ENCODE measurements around the gene EFNA2. TPM values are rescaled to one million over a fixed set of nuclear protein-coding genes. Genes with fewer than 3 reads are reported as not detected.
"Not testable (repeated sequence)": the region's sequence is repeated elsewhere in the genome, so short reads cannot be mapped to it uniquely, and the experiment has no call there.

The EFNA2 gene
- 10 to 100 TPM in 1 of 12 donors, 1 to 10 TPM in 6, under 1 TPM in 4, not detected in 1; 0.33 to 12.8 (median 1.5) TPM for polyA plus RNA-seq (ENCODE audit: insufficient read length in 12 of 12)
- long read RNA-seq, donor 1, transcript EFNA2-201 (4 exons, 949 nt): major isoform, 17 of 17 reads
- long read RNA-seq, donor 1, partial matches to known transcripts: 0 of 17 reads
- long read RNA-seq, donor 1, other reads (novel, unspliced or antisense): 0 of 17 reads
- long read RNA-seq, donor 2, partial matches to known transcripts: 0 of 1 reads
- long read RNA-seq, donor 2, other reads (novel, unspliced or antisense): 0 of 1 reads
- long read RNA-seq, donor 3: 0 reads
- long read RNA-seq, donor 4: 0 reads
- long read RNA-seq, donor 5: 0 reads
- long read RNA-seq, donor 6: 0 reads
- long read RNA-seq, donor 7, partial matches to known transcripts: 0 of 1 reads
- long read RNA-seq, donor 7, other reads (novel, unspliced or antisense): 0 of 1 reads
- long read RNA-seq, donor 8: 0 reads
- long read RNA-seq, donor 9: 0 reads
- long read RNA-seq, donor 10, partial matches to known transcripts: 0 of 2 reads
- long read RNA-seq, donor 10, other reads (novel, unspliced or antisense): 0 of 2 reads
- long read RNA-seq, donor 11, partial matches to known transcripts: 0 of 2 reads
- long read RNA-seq, donor 11, other reads (novel, unspliced or antisense): 0 of 2 reads

DNA sequence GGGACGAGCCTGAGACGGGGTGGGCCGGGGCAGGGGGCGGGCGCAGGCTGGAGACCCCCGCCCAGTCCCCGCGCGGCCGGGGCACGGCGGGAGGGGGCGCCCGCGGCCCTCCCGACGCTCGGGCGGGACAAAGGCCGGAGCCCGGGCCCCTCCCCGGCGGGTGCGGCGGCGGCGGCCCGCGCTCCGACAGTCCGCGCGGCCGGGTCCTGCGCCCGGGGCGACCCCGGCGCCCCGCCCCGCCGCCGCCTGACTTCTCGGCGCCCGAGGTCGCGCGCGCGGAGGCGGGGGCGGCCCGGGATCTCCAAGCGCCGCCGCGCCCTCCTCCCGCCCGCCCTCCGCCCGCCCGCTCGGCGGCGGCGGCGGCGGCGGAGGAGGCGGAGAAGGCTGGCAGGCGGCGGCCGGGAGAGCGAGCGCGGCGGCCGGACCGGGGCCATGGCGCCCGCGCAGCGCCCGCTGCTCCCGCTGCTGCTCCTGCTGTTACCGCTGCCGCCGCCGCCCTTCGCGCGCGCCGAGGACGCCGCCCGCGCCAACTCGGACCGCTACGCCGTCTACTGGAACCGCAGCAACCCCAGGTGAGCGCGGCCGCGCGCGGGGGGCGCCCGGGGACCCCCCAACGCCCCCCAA, at the start of gene EFNA2:
EFNA2 (plus strand) TSS at position 137 of the 624 bp plus-strand sequence; CDS start at position 433, 296 bp downstream.
- DNase-seq: no peak

DNA sequence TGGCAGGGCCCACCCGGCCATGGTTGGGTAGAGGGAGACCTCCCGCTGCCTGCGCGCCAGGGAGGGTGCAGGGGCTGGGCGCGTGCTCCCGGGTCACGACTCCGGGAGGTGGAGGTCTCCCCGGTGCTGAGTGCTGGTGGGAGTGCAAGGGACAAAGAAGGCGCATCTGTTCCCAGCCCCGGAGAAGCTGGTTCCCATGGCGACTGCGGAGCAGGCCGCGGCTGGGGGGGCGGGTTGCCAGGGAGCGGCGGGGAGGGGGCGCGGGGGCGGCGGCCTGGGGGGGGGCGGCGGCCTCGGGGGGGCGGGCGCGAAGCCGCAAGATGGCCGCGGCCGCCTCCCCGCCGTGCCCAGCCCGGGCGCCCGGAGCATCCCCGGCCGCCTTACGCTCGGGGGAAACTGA, 49.1 kb upstream of the EFNA2 start:
- DNase-seq: no peak

DNA sequence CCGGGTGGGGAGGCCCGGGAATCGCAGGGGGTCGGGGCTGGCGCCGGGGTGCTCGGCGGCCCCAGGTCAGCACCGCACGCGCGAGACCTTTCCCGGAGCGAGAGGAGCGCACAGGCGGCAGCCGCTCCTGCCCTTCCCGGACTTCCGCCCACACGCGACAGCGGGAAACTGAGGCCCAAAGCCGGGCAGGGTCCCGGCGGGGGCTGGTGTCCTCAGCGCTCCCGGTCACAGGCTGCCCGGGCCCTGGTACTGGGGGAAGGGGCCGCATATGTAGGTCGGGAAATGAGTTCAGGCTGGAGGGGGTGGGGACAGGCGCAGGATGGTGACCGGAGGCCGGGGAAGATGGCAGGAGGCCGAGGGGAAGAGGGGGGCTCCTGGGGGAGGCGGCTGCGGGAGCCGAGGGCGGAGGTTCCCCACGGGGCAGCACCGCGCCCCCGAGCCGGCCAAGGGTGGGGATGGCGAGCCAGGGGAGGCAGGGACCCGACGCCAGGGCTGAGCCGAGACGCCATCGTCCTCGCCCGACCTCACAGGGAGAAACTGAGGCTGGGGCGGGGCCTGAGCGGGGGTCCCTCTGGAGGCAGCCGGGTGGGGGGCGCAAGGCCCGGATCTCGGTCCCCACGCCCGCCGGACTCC, 48.5 kb upstream of the EFNA2 start:
- DNase-seq: no peak

DNA sequence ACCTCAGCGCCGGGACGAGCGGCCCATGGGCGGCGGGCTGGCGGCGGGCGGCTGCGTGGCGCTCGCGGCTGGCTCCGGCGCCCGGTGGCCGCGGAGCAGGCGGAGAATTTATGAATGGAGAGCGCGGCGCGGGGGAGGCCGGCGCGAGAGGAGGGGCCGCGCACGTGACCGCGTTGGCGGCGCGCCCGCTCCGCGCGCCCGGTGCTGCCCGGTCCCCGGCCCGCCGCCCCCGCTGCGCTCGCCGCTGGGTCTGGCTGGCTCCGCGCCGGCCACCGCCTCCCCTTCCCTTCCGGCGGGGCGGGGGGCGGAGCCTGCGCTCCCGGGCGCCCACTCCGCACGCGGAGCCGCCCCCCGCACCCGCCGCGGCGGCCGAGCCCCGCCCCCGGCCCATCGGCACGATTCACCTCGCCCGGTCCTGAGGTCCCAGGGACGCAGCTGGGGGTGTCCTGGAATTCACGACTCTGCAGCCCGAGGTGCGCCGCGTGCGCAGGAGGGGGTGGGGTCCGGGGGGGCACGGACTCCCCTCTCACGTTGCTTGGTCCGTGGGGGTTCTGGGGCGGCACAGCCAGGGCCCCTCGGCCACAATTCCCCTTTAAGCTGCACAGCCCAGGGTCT, 47.8 kb upstream of the EFNA2 start, which contains the start of gene CBARP:
CBARP (minus strand) TSS at position 252 of the 615 bp plus-strand sequence. CDS start 1,905 bp downstream, outside the sequence.
- DNase-seq: no peak

DNA sequence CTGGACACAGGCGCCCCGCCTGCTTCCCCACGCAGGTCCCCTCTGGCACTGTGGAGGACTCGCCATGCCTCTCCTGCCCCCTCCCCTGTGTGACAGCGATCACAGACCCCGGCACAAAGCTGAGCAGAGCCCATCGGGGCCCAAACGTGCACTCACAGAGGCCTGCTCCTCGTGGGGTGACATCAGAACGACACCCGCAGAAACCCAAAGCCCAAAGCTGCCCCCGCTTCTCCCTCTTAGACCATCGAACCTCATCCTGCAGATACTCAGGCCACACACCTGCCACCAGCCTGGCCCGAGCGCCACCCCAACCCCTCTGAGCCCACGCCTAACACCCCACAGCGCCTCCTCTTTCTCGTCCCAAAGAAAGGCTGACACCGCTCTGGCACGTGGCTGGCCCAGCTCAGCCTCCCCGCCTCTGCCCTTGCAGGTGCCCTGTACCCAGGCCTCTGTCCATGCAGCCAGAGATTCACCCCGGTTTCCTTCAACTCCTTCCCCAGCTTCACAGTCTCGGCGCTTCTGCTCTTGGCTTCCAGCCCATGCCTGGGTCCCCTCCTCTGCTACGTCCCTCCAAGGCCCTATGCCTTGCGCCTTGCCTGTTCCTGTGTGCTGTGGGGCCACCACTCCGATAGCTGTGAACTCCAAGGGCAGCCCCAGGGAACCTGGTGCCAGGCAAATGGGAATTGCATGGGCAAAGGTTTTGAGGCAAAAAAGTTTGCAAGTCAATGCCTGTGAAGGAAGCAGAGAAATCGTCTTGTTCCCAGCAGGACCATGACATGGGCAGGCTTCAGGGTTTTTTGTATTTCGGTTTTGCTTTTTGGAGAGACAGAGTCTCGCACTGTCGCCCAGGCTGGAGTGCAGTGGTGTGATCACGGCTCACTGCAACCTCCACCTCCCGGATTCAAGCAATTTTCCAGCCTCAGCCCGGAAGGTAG, 47.0 kb upstream of the EFNA2 start:
- DNase-seq: no peak

DNA sequence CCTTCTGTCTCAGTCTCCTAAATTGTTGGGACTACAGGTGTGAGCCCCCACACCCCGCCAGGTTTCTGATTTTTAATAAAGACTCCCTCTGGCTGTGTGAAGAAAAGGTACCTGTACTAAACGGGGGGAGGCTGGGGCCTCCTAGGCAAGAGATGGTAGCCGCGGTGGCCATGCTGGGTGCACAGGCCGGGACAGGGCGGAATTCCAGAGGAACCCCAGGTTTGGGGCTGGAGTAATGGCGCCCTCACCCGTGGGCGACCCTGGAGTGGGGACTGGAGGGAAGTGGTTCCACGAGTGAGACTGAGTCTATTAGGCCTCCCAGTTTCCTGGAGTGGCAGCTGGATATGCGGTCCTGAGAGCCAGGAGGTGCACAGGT, 46.3 kb upstream of the EFNA2 start:
- DNase-seq: no peak

DNA sequence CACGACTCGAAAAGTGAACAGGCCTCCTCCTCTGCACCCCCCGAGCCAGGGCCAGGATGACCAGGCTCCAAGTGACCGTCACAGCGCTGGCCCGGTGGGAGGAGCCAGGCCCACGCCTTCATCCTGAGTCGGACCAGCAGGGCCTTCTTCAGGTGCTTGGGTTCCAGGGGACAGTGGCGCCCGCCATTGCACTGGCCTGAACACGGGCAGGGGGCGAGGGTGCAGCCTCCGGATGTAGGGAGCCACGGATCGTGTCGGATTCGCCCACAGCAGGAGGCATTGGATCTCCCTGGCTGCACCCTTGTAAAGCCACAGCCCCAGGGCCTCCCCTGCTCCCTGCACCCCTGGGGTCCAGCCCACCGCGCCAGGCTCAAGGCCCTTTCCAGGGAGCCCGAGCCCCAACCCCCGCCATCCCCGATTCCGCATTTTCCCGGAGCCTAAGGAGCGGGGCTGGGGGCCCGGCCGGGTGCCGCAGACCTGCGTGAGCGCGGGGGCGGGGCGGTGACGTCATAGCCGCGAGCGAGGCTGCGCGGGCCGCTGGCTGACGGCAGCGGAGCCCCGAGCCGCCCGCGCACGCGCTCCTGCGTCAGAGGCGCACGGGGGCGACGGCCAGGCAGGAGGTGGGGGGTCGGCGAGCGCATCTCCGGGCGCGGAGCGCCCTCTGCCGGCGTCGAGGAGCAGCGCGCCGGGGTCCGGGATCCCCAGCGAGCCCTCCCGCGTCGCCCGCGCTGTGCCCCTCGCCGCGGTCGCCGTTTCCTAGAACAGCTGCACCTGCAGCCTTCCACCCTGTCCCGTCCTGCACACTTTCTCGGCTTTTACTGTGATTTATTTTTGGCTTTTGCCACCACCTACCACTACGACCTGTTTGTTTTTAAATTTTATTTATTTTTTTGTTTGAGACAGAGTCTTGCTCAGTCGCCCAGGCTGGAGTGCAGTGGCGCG, 45.6 kb upstream of the EFNA2 start:
- DNase-seq: peak; percentile 89

DNA sequence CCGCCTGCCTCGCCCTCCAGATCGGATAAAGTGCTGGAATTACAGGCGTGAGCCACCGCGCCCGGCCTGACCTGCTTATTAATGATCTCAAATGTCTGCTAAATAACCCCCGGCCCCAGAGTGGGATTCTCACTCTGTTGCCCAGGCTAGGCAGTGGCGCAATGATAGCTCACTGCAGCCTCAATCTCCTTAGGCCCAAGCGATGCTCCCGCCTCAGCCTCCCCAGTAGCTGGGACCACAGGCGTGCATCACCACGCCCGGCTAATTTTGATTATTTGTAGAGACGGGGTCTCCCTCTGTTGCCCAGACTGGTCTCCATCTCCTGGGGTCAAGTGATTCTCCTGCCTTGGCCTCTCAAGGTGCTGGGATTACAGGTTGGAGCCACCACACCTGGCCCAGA, 44.7 kb upstream of the EFNA2 start:
- DNase-seq: no peak

DNA sequence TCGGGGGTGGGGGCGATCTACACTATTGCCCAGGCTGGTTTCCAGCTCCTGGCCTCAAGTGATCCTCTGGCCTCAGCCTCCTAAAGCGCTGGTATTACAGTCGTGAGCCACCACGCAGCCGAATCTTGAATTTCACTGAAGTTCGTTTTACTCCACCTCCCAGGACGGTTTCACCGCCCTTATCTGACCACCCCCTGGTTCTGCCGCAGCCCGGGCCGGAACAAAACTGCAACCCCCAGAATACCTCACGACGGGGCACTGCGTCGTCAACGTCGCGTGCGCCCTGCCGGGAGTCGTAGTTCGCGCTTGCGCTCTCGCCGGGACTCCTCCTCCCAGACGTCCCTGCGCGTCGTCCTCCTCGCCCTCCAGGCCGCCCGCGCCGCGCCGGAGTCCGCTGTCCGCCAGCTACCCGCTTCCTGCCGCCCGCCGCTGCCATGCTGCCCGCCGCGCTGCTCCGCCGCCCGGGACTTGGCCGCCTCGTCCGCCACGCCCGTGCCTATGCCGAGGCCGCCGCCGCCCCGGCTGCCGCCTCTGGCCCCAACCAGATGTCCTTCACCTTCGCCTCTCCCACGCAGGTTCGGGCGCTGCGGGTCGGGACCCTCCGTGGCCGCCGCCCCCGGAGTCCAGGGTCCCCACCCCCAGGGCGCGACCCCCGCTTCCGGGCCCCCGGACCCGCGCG, 44.1 kb upstream of the EFNA2 start, which contains the start of gene ATP5F1D:
ATP5F1D (plus strand) TSS at position 335 of the 679 bp plus-strand sequence; CDS start at position 435, 100 bp downstream.
- peak; percentile 95 for DNase-seq

DNA sequence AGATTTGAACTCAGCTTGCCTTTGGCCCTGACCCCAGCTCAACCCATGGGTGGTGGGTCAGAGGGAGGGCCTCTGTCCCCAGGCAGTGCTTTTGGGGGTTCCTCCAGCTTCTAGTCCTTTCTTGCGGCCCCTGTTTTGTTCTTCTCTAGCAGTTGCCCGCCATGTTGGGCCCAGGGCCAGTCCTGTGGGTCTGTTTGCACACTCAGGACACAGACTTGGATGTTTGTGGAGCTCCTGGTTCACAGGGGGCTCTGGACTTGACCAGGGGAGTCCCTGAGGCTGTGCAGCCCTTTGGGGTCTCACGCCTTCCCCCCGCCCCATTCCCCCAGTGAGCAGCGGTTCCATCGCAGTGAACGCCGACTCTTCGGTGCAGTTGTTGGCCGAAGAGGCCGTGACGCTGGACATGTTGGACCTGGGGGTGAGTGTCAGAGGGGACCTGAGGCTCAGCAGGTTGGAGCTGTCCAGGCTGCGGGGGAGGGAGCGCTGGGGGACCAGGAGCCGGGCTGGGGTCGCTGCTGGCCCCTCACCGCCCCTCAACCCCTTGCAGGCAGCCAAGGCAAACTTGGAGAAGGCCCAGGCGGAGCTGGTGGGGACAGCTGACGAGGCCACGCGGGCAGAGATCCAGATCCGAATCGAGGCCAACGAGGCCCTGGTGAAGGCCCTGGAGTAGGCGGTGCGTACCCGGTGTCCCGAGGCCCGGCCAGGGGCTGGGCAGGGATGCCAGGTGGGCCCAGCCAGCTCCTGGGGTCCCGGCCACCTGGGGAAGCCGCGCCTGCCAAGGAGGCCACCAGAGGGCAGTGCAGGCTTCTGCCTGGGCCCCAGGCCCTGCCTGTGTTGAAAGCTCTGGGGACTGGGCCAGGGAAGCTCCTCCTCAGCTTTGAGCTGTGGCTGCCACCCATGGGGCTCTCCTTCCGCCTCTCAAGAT, 41.6 kb upstream of the EFNA2 start:
- peak; percentile 81 for DNase-seq

DNA sequence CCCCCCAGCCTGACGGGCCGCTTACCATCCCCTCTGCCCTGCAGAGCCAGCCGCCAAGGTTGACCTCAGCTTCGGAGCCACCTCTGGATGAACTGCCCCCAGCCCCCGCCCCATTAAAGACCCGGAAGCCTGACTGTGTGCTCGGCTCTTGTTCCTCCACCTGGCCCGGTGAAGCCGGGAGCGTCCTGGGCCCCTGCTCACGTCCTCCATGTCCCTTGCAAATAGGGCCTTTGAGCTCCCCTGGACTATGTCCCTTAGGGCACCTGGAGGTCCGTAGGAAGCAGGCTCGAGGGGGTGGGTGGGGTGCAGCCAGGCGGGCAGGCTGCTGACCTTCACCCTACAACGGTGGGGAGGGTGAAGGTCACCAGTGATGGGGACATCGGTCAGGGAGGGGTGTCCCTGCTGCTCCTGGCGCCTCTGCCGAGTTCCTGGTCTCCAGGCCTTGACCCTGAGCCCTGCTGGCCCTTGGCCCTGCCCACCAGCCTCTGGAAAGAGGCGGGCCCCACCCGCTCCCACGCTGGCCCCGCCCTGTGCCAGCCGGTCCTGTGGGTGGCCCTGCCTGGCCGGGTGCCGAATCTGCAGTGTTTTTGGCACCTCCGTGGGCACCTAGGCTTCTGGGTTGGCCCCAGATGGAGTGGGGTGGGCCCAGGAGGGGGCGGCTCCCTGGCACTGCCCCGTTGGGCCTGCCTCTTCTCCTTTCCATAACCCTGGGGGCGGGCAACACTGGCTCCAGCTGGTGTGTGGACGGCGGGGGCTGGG, 40.8 kb upstream of the EFNA2 start:
- DNase-seq: no peak

DNA sequence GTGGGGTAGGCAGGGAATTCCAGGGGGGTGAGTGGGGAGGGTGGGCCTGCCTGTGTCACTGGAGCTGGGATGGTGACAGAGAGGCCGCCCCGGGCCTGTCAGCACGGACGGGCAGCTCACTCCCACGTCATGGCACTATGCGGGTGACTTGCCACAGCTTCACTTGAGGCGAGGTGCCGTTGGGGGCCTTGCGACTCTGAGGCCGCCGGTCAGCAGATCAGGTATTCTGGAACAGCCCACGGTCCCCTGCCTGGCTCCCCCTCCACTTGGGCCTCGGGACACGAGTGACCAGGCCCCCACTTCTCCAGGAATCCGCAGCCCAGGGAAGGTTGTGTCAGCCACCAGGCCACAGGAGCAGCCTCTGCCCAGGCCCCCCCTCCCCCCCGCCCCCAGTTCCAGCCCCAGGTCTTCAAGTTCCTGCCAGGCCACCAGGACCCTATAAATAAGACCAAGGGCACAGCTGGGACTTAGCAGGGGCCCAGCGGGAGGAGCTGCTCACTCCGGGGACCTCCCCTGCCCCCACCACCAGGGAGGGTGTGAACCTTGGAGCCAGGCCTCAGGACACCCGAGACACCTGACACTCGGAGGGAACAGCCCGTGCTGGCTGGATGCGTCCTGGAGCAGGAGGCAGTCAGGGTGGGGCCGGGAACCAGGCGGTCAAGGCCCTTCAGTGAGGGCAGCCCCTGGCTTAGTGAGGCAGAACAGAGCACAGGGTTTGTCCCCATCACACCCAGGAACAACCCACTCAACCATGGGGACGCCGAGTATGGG, 40.0 kb upstream of the EFNA2 start:
- no peak for DNase-seq

DNA sequence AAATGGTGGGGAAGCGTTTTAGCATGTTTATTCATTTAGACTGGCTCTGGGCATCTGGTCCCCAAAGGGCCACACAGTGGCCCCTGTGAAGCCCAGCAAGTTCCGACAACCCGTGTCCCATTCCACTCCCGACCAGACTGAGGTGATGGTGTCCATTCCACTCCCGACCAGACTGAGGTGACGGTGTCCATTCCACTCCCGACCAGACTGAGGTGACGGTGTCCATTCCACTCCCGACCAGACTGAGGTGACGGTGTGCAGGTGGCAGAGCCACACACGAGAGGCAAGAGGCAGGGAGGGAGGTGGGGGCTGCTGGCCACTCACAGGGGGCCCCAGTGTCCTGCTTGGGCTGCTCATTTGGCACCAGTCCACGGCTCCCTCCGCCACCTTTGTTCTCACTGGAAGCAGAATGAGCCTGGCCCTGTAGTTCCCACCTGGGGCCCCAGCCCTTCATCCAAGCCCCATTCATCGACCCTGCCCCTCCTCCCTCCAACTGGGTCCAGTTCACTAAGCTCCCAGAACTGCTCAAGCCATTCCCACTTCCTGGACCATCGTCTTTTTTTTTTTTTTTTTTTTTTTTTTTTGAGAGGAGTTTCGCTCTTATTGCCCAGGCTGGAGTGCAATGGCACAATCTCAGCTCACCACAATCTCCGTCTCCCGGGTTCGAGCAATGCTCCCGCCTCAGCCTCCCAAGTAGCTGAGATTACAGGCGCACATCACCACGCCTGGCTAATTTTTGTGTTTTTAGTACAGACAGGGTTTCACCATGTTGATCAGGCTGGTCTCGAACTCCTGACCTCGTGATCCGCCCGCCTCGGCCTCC, 39.2 kb upstream of the EFNA2 start:
- DNase-seq: not testable (repeated sequence)

DNA sequence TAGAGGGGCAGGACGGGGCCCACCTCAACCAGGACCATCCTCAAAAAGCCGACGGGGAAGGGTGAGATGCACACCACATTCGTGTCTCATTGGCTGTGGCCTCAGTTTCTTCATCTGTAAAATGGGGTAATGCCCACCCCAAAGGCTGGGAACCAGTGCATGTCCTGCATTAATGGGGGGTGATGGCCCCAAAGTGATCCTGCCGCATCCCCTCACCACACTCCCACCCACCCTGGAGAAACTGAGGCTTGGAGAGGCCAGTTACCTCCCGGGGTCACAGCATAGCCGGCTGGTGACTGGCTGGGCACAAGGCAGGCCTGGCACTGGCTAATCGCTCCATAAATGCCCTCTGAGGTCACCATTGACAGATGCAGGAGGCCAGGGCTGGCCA, 37.9 kb upstream of the EFNA2 start:
- no peak for DNase-seq
